Adipocyte (in vitro differentiated cells): ENCODE data around the gene AATK.

ENCODE experiments used
- DNase-seq: peaks from one replicate; pipeline ENCODE4 v3.0.0-alpha.2; 2015; ENCODE audit warnings: low read depth
- H3K27me3 ChIP-seq: replicated peaks from 2 replicates; pipeline ENCODE4 v1.7.0; 2013; ENCODE audit warnings: mild to moderate bottlenecking, low read length, moderate library complexity; ENCODE audit not compliant: control insufficient read depth, insufficient read depth
- H3K36me3 ChIP-seq: 2 replicates; pipeline ENCODE4 v1.7.0; 2013; ENCODE audit warnings: low read length, mild to moderate bottlenecking, moderate library complexity; ENCODE audit not compliant: control insufficient read depth, insufficient read depth, severe bottlenecking
- H3K4me1 ChIP-seq: 2 replicates; pipeline ENCODE4 v1.7.0; 2013; ENCODE audit warnings: mild to moderate bottlenecking, low read length, moderate library complexity; ENCODE audit not compliant: control insufficient read depth, insufficient read depth
- H3K4me3 ChIP-seq: 2 replicates; pipeline ENCODE4 v1.7.0; 2013; ENCODE audit warnings: mild to moderate bottlenecking, low read length, moderate library complexity
- H3K9ac ChIP-seq: 2 replicates; pipeline ENCODE4 v1.7.0; 2013; ENCODE audit warnings: mild to moderate bottlenecking, low read length, moderate library complexity
- H3K9me3 ChIP-seq: 2 replicates; pipeline ENCODE4 v1.7.0; 2013; ENCODE audit warnings: mild to moderate bottlenecking, low read length, moderate library complexity; ENCODE audit not compliant: control insufficient read depth

The AATK gene

GRCh38 chr17:81166033-81166492 lies at the start of gene AATK:
Gene AATK, minus strand, starts transcription at chr17:81166221. Its CDS starts 229 bp downstream, at chr17:81165992.
- Histone ChIP-seq H3K27me3 (peaks cover 59% of the 10 kb centered on the region), H3K4me3 (no peak within 1 kb of the TSS), H3K36me3 (no peaks in the 10 kb centered on the region), H3K9ac (no peak within 1 kb of the TSS), H3K4me1 (no peaks in the 10 kb centered on the region), H3K9me3 (no peaks in the 10 kb centered on the region)
- DNase-seq = peak; percentile 37

GRCh38 chr17:81213978-81214377 lies 48.0 kb upstream of the AATK start:
- Histone ChIP-seq H3K27me3 (no peaks in the 10 kb centered on the region), H3K9me3 (no peaks in the 10 kb centered on the region), H3K4me1 (peaks cover 2% of the 10 kb centered on the region), H3K9ac (no peak overlapping the region), H3K36me3 (no peaks in the 10 kb centered on the region), H3K4me3 (no peak overlapping the region)
- no peak for DNase-seq

GRCh38 chr17:81212365-81212764 lies 46.3 kb upstream of the AATK start:
- H3K4me3 ChIP-seq = no peak overlapping the region
- H3K36me3 ChIP-seq = no peaks in the 10 kb centered on the region
- H3K4me1 ChIP-seq = peaks cover 2% of the 10 kb centered on the region
- DNase-seq = no peak
- H3K9me3 ChIP-seq = no peaks in the 10 kb centered on the region
- H3K27me3 ChIP-seq = no peaks in the 10 kb centered on the region
- H3K9ac ChIP-seq = no peak overlapping the region

- Histone ChIP-seq H3K27me3 (no peaks in the 10 kb centered on the region), H3K9ac (no peak overlapping the region), H3K4me3 (no peak overlapping the region), H3K9me3 (no peaks in the 10 kb centered on the region), H3K4me1 (peaks cover 2% of the 10 kb centered on the region), H3K36me3 (no peaks in the 10 kb centered on the region)
- no peak for DNase-seq
Observed at GRCh38 chr17:81210868-81211267, 44.8 kb upstream of the AATK start.

GRCh38 chr17:81210466-81210865 lies 44.4 kb upstream of the AATK start:
- no peak for DNase-seq
- H3K9me3 ChIP-seq = no peaks in the 10 kb centered on the region

GRCh38 chr17:81209141-81209540 lies 43.1 kb upstream of the AATK start:
- Histone ChIP-seq H3K9ac (no peak overlapping the region), H3K27me3 (no peaks in the 10 kb centered on the region), H3K4me3 (no peak overlapping the region), H3K36me3 (no peaks in the 10 kb centered on the region), H3K9me3 (no peaks in the 10 kb centered on the region), H3K4me1 (peaks cover 2% of the 10 kb centered on the region)
- DNase-seq = no peak

More at GRCh38 chr17:81210466-81210865, 44.4 kb upstream of the AATK start:
- H3K27me3 ChIP-seq = no peaks in the 10 kb centered on the region
- H3K9ac ChIP-seq = no peak overlapping the region
- no peak overlapping the region for H3K4me3 ChIP-seq
- H3K36me3 ChIP-seq = no peaks in the 10 kb centered on the region
- H3K4me1 ChIP-seq = peaks cover 2% of the 10 kb centered on the region

- H3K27me3 ChIP-seq = no peaks in the 10 kb centered on the region
- no peaks in the 10 kb centered on the region for H3K36me3 ChIP-seq
- DNase-seq = no peak
- no peak overlapping the region for H3K4me3 ChIP-seq
- H3K9ac ChIP-seq = no peak overlapping the region
- peaks cover 2% of the 10 kb centered on the region for H3K4me1 ChIP-seq
- H3K9me3 ChIP-seq = no peaks in the 10 kb centered on the region
Observed at GRCh38 chr17:81208651-81209050, 42.6 kb upstream of the AATK start.

- no peak for DNase-seq
- peaks cover 2% of the 10 kb centered on the region for H3K4me1 ChIP-seq
- no peak overlapping the region for H3K9ac ChIP-seq
- H3K4me3 ChIP-seq = no peak overlapping the region
- no peaks in the 10 kb centered on the region for H3K36me3 ChIP-seq
- no peaks in the 10 kb centered on the region for H3K9me3 ChIP-seq
- no peaks in the 10 kb centered on the region for H3K27me3 ChIP-seq
Observed at GRCh38 chr17:81207610-81208581, 41.9 kb upstream of the AATK start.

GRCh38 chr17:81206657-81207056 lies 40.6 kb upstream of the AATK start:
- no peaks in the 10 kb centered on the region for H3K9me3 ChIP-seq
- no peaks in the 10 kb centered on the region for H3K36me3 ChIP-seq
- peaks cover 2% of the 10 kb centered on the region for H3K4me1 ChIP-seq
- no peaks in the 10 kb centered on the region for H3K27me3 ChIP-seq
- H3K9ac ChIP-seq = no peak overlapping the region
- no peak for DNase-seq
- no peak overlapping the region for H3K4me3 ChIP-seq

GRCh38 chr17:81206166-81206565 lies 40.1 kb upstream of the AATK start:
- H3K36me3 ChIP-seq = no peaks in the 10 kb centered on the region
- H3K4me1 ChIP-seq = peaks cover 2% of the 10 kb centered on the region
- no peaks in the 10 kb centered on the region for H3K27me3 ChIP-seq
- no peak overlapping the region for H3K9ac ChIP-seq
- DNase-seq = no peak
- no peak overlapping the region for H3K4me3 ChIP-seq
- H3K9me3 ChIP-seq = no peaks in the 10 kb centered on the region

- Histone ChIP-seq H3K4me3 (no peak overlapping the region), H3K4me1 (no peaks in the 10 kb centered on the region), H3K9me3 (no peaks in the 10 kb centered on the region), H3K36me3 (no peaks in the 10 kb centered on the region), H3K9ac (no peak overlapping the region), H3K27me3 (no peaks in the 10 kb centered on the region)
- no peak for DNase-seq
Observed at GRCh38 chr17:81204578-81204977, 38.6 kb upstream of the AATK start.
